HG03097 (cell line): ENCODE measurements around the gene PIPOX.

Source experiments
- ATAC-seq: cut with Tn5 transposase; IDR thresholded peaks from one replicate; pipeline ENCODE4 v1.9.1; 2021; ENCODE audit not compliant: unreplicated experiment, low FRiP score

Gene PIPOX

GRCh38 chr17:29018788-29019474, 24.0 kb upstream of the PIPOX start:
- no peak for ATAC-seq

GRCh38 chr17:29019475-29020181, 23.3 kb upstream of the PIPOX start:
- ATAC-seq, result no peak

- no peak for ATAC-seq
Measured at GRCh38 chr17:29020576-29020975, 22.4 kb upstream of the PIPOX start.

GRCh38 chr17:29021226-29021625, 21.7 kb upstream of the PIPOX start:
- ATAC-seq, result no peak

- ATAC-seq, result no peak
Measured at GRCh38 chr17:29022074-29022473, 20.9 kb upstream of the PIPOX start.

GRCh38 chr17:29024316-29024952, 18.5 kb upstream of the PIPOX start:
- ATAC-seq, result no peak

GRCh38 chr17:29031488-29031887, 11.5 kb upstream of the PIPOX start:
- no peak for ATAC-seq

- ATAC-seq, result no peak
Measured at GRCh38 chr17:29032013-29032856, 10.7 kb upstream of the PIPOX start.

- ATAC-seq, result no peak
Measured at GRCh38 chr17:29032857-29033197, 10.1 kb upstream of the PIPOX start.

- no peak for ATAC-seq
Measured at GRCh38 chr17:29034510-29034909, 8.4 kb upstream of the PIPOX start.

GRCh38 chr17:29036584-29036983, 6.4 kb upstream of the PIPOX start:
- no peak for ATAC-seq

- no peak for ATAC-seq
Measured at GRCh38 chr17:29037739-29038084, 5.2 kb upstream of the PIPOX start.

GRCh38 chr17:29038085-29038795, 4.7 kb upstream of the PIPOX start:
- ATAC-seq, result no peak

- no peak for ATAC-seq
Measured at GRCh38 chr17:29039764-29040598, 3.0 kb upstream of the PIPOX start.

GRCh38 chr17:29041091-29041490, 1.9 kb upstream of the PIPOX start:
- ATAC-seq, result no peak

- no peak for ATAC-seq
Measured at GRCh38 chr17:29041571-29041970, 1.4 kb upstream of the PIPOX start.

GRCh38 chr17:29042026-29042678, 789 bp upstream of the PIPOX start:
- ATAC-seq, result no peak

GRCh38 chr17:29043539-29044145, 701 bp downstream of the PIPOX start:
- no peak for ATAC-seq

- no peak for ATAC-seq
Measured at GRCh38 chr17:29045026-29045425, 2.1 kb downstream of the PIPOX start.
